GM23248 (cell line): ENCODE results near the gene RAB31.

Source experiments
- EZH2 ChIP-seq: fragments of 200-600 bp; sonication (generic); IDR thresholded peaks from 2 replicates; pipeline ENCODE4 v1.6.1; 2018; ENCODE audit warnings: antibody characterized with exemption, mild to moderate bottlenecking; ENCODE audit not compliant: insufficient read depth, poor library complexity, severe bottlenecking
- EZH2phosphoT487 ChIP-seq: fragments of 200-600 bp; sonication (generic); IDR thresholded peaks from 2 replicates; pipeline ENCODE4 v1.6.1; 2018; ENCODE audit warnings: antibody characterized with exemption, moderate library complexity, mild to moderate bottlenecking, low read depth; ENCODE audit not compliant: insufficient read depth

GRCh38 chr18:9876212-9876866 is 168.2 kb downstream of the RAB31 start:
- no peak for TF ChIP-seq EZH2
- no peak for TF ChIP-seq EZH2phosphoT487
